T-helper 1 cell treated with Interleukin-12 subunit alpha and Interleukin-12 subunit beta and Interleukin-4 antibody, amounts not matched to agents 30 ng/mL and 1 ng/mL, for 36 hours (primary cell): ENCODE measurements around the gene CFAP298. TPM values are rescaled to one million over a fixed set of nuclear protein-coding genes. Genes with fewer than 3 reads are reported as not detected.
"Not testable (repeated sequence)": the region's sequence is repeated elsewhere in the genome, so short reads cannot be mapped to it uniquely, and the experiment has no call there.

Experiments used
- intact Hi-C: fragments of 100-400 bp; cut with micrococcal nuclease; formaldehyde crosslinking; loops from one replicate; pipeline ENCODE4 v1.15.1; 2024
- total RNA-seq: library from RNA; stranded (reverse); gene quantifications from 2 replicates; pipeline ENCODE4 v1.2.3, GENCODE V29; 2022

Gene CFAP298
- total RNA-seq, 1 donor from 2014 or later = 34.2 TPM

GRCh38 chr21:32569261-32570230 is 42.6 kb downstream of the CFAP298 start:
- intact Hi-C loops = loop anchor here (1.0 to 2.0 kb wide), 5 partner anchors 43 to 290 kb away; partner anchors contain the start of genes CFAP298, EVA1C, MIS18A and URB1

GRCh38 chr21:32567626-32568025 is 44.6 kb downstream of the CFAP298 start:
- intact Hi-C loops = loop anchor here (2.0 kb wide), 1 partner anchor 175 kb away; the partner anchor contains the start of gene URB1

GRCh38 chr21:32566741-32567389 is 45.3 kb downstream of the CFAP298 start:
- intact Hi-C loops = no loop called here

GRCh38 chr21:32565856-32566465 is 46.2 kb downstream of the CFAP298 start:
- intact Hi-C loops = no loop called here

GRCh38 chr21:32562915-32563314 is 49.3 kb downstream of the CFAP298 start:
- intact Hi-C loops = no loop called here

GRCh38 chr21:32562426-32562825 is 49.8 kb downstream of the CFAP298 start:
- intact Hi-C loops = no loop called here

- intact Hi-C loops = not testable (repeated sequence)
Observed at GRCh38 chr21:32561476-32561875, 50.7 kb downstream of the CFAP298 start.

- intact Hi-C loops = no loop called here
Observed at GRCh38 chr21:32560896-32561295, 51.3 kb downstream of the CFAP298 start.

- intact Hi-C loops = no loop called here
Observed at GRCh38 chr21:32559006-32559610, 53.1 kb downstream of the CFAP298 start.

GRCh38 chr21:32558106-32558505 is 54.1 kb downstream of the CFAP298 start:
- intact Hi-C loops = no loop called here

- intact Hi-C loops = no loop called here
Observed at GRCh38 chr21:32554832-32555638, 57.1 kb downstream of the CFAP298 start.

GRCh38 chr21:32549886-32550285 is 62.3 kb downstream of the CFAP298 start:
- intact Hi-C loops = no loop called here

- intact Hi-C loops = no loop called here
Observed at GRCh38 chr21:32549440-32549839, 62.7 kb downstream of the CFAP298 start.

Other genes starting within 250 kb of the CFAP298 start
- 22.4 and 24.4 TPM in 2 replicates for gene URB1, start 219.4 kb downstream of the CFAP298 start, total RNA-seq
- gene EVA1C, start 199.7 kb downstream of the CFAP298 start, total RNA-seq = 2.2 and 2.8 TPM in 2 replicates
- gene TCP10L, start 26.9 kb downstream of the CFAP298 start, total RNA-seq = 0.95 and 1.6 TPM in 2 replicates
- 20.6 and 24.8 TPM in 2 replicates for gene SYNJ1, start 115.6 kb upstream of the CFAP298 start, total RNA-seq
- gene PAXBP1, start 159.4 kb upstream of the CFAP298 start, total RNA-seq = 50.3 and 54.2 TPM in 2 replicates